ENCODE results near the gene CTTNBP2NL. TPM values are rescaled to one million over a fixed set of nuclear protein-coding genes. Genes with fewer than 3 reads are reported as not detected.

Gene CTTNBP2NL
- total and polyA plus RNA-seq, 2 of the 4 experiments (the other 2 are of a cell fraction), result 12.4 to 22.0 TPM

GRCh38 chr1:112496290-112496689, 100.3 kb downstream of the CTTNBP2NL start:
- Histone ChIP-seq H3K9me3 (ENCODE audit: control insufficient read depth, insufficient read depth, low read length) (no peaks in the 10 kb centered on the region), H4K91ac (ENCODE audit: insufficient read depth, low read depth, low read length) (no peak overlapping the region), H2AFZ (replicated peaks; ENCODE audit: low read length, poor library complexity) (no peak overlapping the region), H2BK20ac (ENCODE audit: low read depth, low read length) (no peak overlapping the region), H3K4ac (ENCODE audit: low read depth, low read length) (no peak overlapping the region), H3K18ac (ENCODE audit: low read depth, low read length) (no peak overlapping the region), H3K9me1 (ENCODE audit: insufficient read depth, low read length) (no peaks in the 10 kb centered on the region), H3K56ac (ENCODE audit: extremely low read depth, insufficient read depth, low read length) (no peak overlapping the region), H3K9ac (ENCODE audit: low read depth, low read length) (no peak overlapping the region), H3K36me3 (ENCODE audit: control insufficient read depth, insufficient read depth, low read length) (no peaks in the 10 kb centered on the region), H2BK15ac (ENCODE audit: low read depth, low read length) (no peak overlapping the region), H3K4me2 (ENCODE audit: low read depth, low read length) (no peak overlapping the region), H2AK9ac (replicated peaks; ENCODE audit: low read depth, low read length, poor library complexity) (no peak overlapping the region), H3K4me1 (ENCODE audit: control insufficient read depth, insufficient read depth, low read length) (no peaks in the 10 kb centered on the region), H3K23ac (ENCODE audit: low read depth, low read length) (no peak overlapping the region), H2BK5ac (ENCODE audit: low read depth, low read length, poor library complexity, severe bottlenecking) (no peak overlapping the region), H3K79me1 (ENCODE audit: low read depth in 1 of 2, low read length in 2 of 2) (no peaks in the 10 kb centered on the region), H4K5ac (ENCODE audit: low read depth, low read length) (no peak overlapping the region), H4K8ac (ENCODE audit: low read depth in 2 of 2, low read length in 2 of 2) (no peak overlapping the region), H2AK5ac (ENCODE audit: low read depth, low read length) (no peak overlapping the region), H3K4me3 (ENCODE audit: insufficient read depth, low read depth, low read length) (no peak overlapping the region), H3K27ac (ENCODE audit: insufficient read depth, low read length) (no peak overlapping the region), H4K20me1 (ENCODE audit: insufficient read depth, low read length) (no peaks in the 10 kb centered on the region), H3K27me3 (ENCODE audit: control insufficient read depth, insufficient read depth, low read length) (no peaks in the 10 kb centered on the region), H2BK120ac (ENCODE audit: low read depth, low read length) (no peak overlapping the region), H3K14ac (replicated peaks; ENCODE audit: low read depth, low read length) (no peak overlapping the region)
- DNase-seq, result peak; percentile 36
- ChIA-PET POLR2A (ENCODE audit: unreplicated experiment) (interaction anchor here (0.6 kb wide), 1 partner anchor 138 kb away, joined by 3 read pairs; no protein-coding TSS in a partner anchor), CTCF (no interaction called here)
- intact Hi-C loops (cut with micrococcal nuclease), result no loop called here
- WGBS, 2 experiments (ENCODE audit: extremely low coverage in 2 of 2, insufficient read length in 1 of 2), result no CpG with 5 or more reads among the region's 5 CpGs
- no peak for TF ChIP-seq USF2 (IDR thresholded peaks at IDR 0.05; ENCODE audit: low read depth, low read length)
- no peak for TF ChIP-seq RAD21 (IDR thresholded peaks at IDR 0.05; ENCODE audit: low read length)
- TF ChIP-seq MXI1 (IDR thresholded peaks at IDR 0.05; ENCODE audit: borderline replicate concordance, low read depth, low read length), result no peak
- no peak for TF ChIP-seq RFX5 (IDR thresholded peaks at IDR 0.05; ENCODE audit: low read depth, low read length)
- TF ChIP-seq ELK1 (IDR thresholded peaks at IDR 0.05; ENCODE audit: borderline replicate concordance, low read depth, low read length), result no peak
- no peak for TF ChIP-seq CEBPB (IDR thresholded peaks at IDR 0.05; ENCODE audit: low read depth, low read length)
- no peak for TF ChIP-seq RCOR1 (IDR thresholded peaks at IDR 0.05; ENCODE audit: insufficient replicate concordance, low read length)
- TF ChIP-seq BHLHE40 (IDR thresholded peaks at IDR 0.05; ENCODE audit: low read depth, low read length), result no peak
- no peak for TF ChIP-seq MAZ (IDR thresholded peaks at IDR 0.05; ENCODE audit: borderline replicate concordance, low read depth, low read length)
- no peak for TF ChIP-seq SMC3 (IDR thresholded peaks at IDR 0.05; ENCODE audit: low read depth, low read length)
- no peak for TF ChIP-seq CHD1 (IDR thresholded peaks at IDR 0.05; ENCODE audit: low read depth, low read length)
- no peak for TF ChIP-seq NFE2L2 (IDR thresholded peaks at IDR 0.05; ENCODE audit: low read depth, low read length)
- TF ChIP-seq POLR2A (IDR thresholded peaks at IDR 0.05; ENCODE audit: low read depth, low read length), result no peak
- no peak for TF ChIP-seq FOS (IDR thresholded peaks at IDR 0.05; ENCODE audit: low read depth, low read length)
- TF ChIP-seq MAFK (IDR thresholded peaks at IDR 0.05; ENCODE audit: low read depth, low read length), result no peak
- TF ChIP-seq CTCF (conservative IDR thresholded peaks at IDR 0.05; ENCODE audit: low read depth, low read length), result no peak
- in situ Hi-C loops (cut with MboI; ENCODE audit: low sequenced_read_pairs), result no loop called here
- dilution Hi-C loops (cut with HindIII; ENCODE audit: low sequenced_read_pairs, unreplicated experiment), result no loop called here
- peak; percentile 40; the same call in 1 of the 2 replicates for ATAC-seq (ENCODE audit: low read depth)
- no TSS peak for BruUV-seq (replicated peaks)
